HepG2 (cell line): Measurements from ENCODE around the gene ELMO2. TPM values are rescaled to one million over a fixed set of nuclear protein-coding genes. Genes with fewer than 3 reads are reported as not detected.
A peak's percentile ranks its signal among the peaks of the same experiment; 100 is the strongest.

Experiments used
- AKNA ChIP-seq: sonication (generic); formaldehyde crosslinking; IDR thresholded peaks from 2 replicates; pipeline ENCODE4 v1.4.0; 2020; ENCODE audit warnings: missing genetic modification reagents, borderline replicate concordance
- CHCHD3 ChIP-seq: sonication (generic); formaldehyde crosslinking; IDR thresholded peaks from 2 replicates; pipeline ENCODE4 v1.8.0; 2022; ENCODE audit warnings: mild to moderate bottlenecking, missing genetic modification reagents, moderate library complexity
- GTF2F1 ChIP-seq: fragments of 150-350 bp; IDR thresholded peaks from 2 replicates; pipeline ENCODE4 v1.6.1; 2014; ENCODE audit warnings: low read length
- HBP1 ChIP-seq: IDR thresholded peaks from 2 replicates; pipeline ENCODE4 v1.6.1; 2016; ENCODE audit warnings: low read depth, control low read depth
- HOXA3 ChIP-seq: sonication (generic); formaldehyde crosslinking; IDR thresholded peaks from 2 replicates; pipeline ENCODE4 v1.5.0; 2020; ENCODE audit warnings: missing genetic modification reagents
- MAZ ChIP-seq, 2 experiments: sonication (generic) in 1 of 2; formaldehyde crosslinking in 1 of 2; IDR thresholded peaks; 2 replicates each; pipeline versions ENCODE4 v1.5.0 to v1.6.1; 2012 to 2020; ENCODE audit warnings: low read depth in 2 of 2, mild to moderate bottlenecking in 2 of 2, borderline replicate concordance in 1 of 2, improper control_type of control experiment in 1 of 2, low read length in 1 of 2, missing genetic modification reagents in 1 of 2, moderate library complexity in 1 of 2
- MEIS1 ChIP-seq: sonication (generic); formaldehyde crosslinking; IDR thresholded peaks from 2 replicates; pipeline ENCODE4 v1.9.0; 2021; ENCODE audit warnings: mild to moderate bottlenecking, missing genetic modification reagents, moderate library complexity, borderline replicate concordance
- PCBP1 ChIP-seq: fragments of 200-400 bp; formaldehyde crosslinking; IDR thresholded peaks from 2 replicates; pipeline ENCODE4 v1.6.1; 2017; ENCODE audit warnings: mild to moderate bottlenecking, low read depth, low read length, borderline replicate concordance
- RARG ChIP-seq: sonication (generic); formaldehyde crosslinking; IDR thresholded peaks from 2 replicates; pipeline ENCODE4 v1.4.0; 2020; ENCODE audit warnings: low read depth, mild to moderate bottlenecking, missing genetic modification reagents
- RBFOX2 ChIP-seq: fragments of 200-400 bp; formaldehyde crosslinking; IDR thresholded peaks from 2 replicates; pipeline ENCODE4 v1.6.1; 2017; ENCODE audit warnings: low read depth, mild to moderate bottlenecking, low read length
- RFXAP ChIP-seq: sonication (generic); formaldehyde crosslinking; IDR thresholded peaks from 2 replicates; pipeline ENCODE4 v1.4.0; 2020; ENCODE audit warnings: missing genetic modification reagents, borderline replicate concordance
- TCF7L2 ChIP-seq: IDR thresholded peaks from 2 replicates; pipeline ENCODE4 v1.6.1; 2011; ENCODE audit warnings: mild to moderate bottlenecking, low read depth, low read length, moderate library complexity
- TOE1 ChIP-seq: sonication (generic); formaldehyde crosslinking; IDR thresholded peaks from 2 replicates; pipeline ENCODE4 v1.4.0; 2020; ENCODE audit warnings: mild to moderate bottlenecking, missing genetic modification reagents
- ZBTB7B ChIP-seq: sonication (generic); formaldehyde crosslinking; IDR thresholded peaks from 2 replicates; pipeline ENCODE4 v1.4.0; 2020; ENCODE audit warnings: missing genetic modification reagents
- ZNF253 ChIP-seq: sonication (generic); formaldehyde crosslinking; IDR thresholded peaks from 2 replicates; pipeline ENCODE4 v1.8.0; 2022; ENCODE audit warnings: mild to moderate bottlenecking, missing genetic modification reagents, borderline replicate concordance
- ZNF343 ChIP-seq: sonication (generic); formaldehyde crosslinking; IDR thresholded peaks from 2 replicates; pipeline ENCODE4 v1.4.0; 2020; ENCODE audit warnings: mild to moderate bottlenecking, missing genetic modification reagents
- ZNF383 ChIP-seq: sonication (generic); formaldehyde crosslinking; IDR thresholded peaks from 2 replicates; pipeline ENCODE4 v1.4.0; 2020; ENCODE audit warnings: missing genetic modification reagents, mild to moderate bottlenecking, borderline replicate concordance
- ZNF549 ChIP-seq: sonication (generic); formaldehyde crosslinking; IDR thresholded peaks from 2 replicates; pipeline ENCODE4 v1.5.0; 2020; ENCODE audit warnings: missing genetic modification reagents
- ZNF556 ChIP-seq: sonication (generic); formaldehyde crosslinking; IDR thresholded peaks from 2 replicates; pipeline ENCODE4 v1.4.0; 2020; ENCODE audit warnings: mild to moderate bottlenecking, missing genetic modification reagents, borderline replicate concordance
- ZNF574 ChIP-seq: sonication (generic); formaldehyde crosslinking; IDR thresholded peaks from 2 replicates; pipeline ENCODE4 v1.4.0; 2020; ENCODE audit warnings: missing genetic modification reagents
- ZNF614 ChIP-seq: IDR thresholded peaks from 2 replicates; pipeline ENCODE4 v1.6.1; 2018; ENCODE audit warnings: missing biosample characterization, missing genetic modification reagents, inconsistent platforms, borderline replicate concordance
- polyA plus RNA-seq, 8 experiments: library from polyadenylated mRNA; depleted of rRNA in 3 of 8; stranded (reverse) in 7 of 8; unstranded in 1 of 8; fragments of >200 nt; fragmentation: Illumina TruSeq in 4 of 8; extraction: Trizol in 4 of 8; gene quantifications; 2 replicates each; pipeline versions ENCODE4 v1.2.1 to v1.2.3, GENCODE V29; 2011 to 2016; ENCODE audit warnings: low read depth in 4 of 8, missing spikeins in 1 of 8, mixed read lengths in 1 of 8; ENCODE audit not compliant: insufficient read depth in 1 of 8
- total RNA-seq, 5 experiments: library from RNA; depleted of rRNA; stranded (reverse); fragments of >200 nt; fragmentation: Illumina TruSeq; extraction: Trizol; gene quantifications; 2 replicates each; pipeline ENCODE4 v1.2.3, GENCODE V29; 2016; ENCODE audit warnings: low read depth in 1 of 5

Gene ELMO2
- total and polyA plus RNA-seq, 2 of the 13 experiments (the other 11 are each of a cell fraction or from before 2014, with no cell fraction given) = 30.6 to 35.7 TPM

- no peak for TF ChIP-seq AKNA (CRISPR knock-in tag)
- no peak for TF ChIP-seq ZNF556 (CRISPR knock-in tag)
- no peak for TF ChIP-seq ZNF253
- TF ChIP-seq RARG (CRISPR knock-in tag) = no peak
- no peak for TF ChIP-seq GTF2F1
- no peak for TF ChIP-seq MEIS1 (CRISPR knock-in tag)
- no peak for TF ChIP-seq ZNF574 (CRISPR knock-in tag)
- no peak for TF ChIP-seq RFXAP (CRISPR knock-in tag)
- TF ChIP-seq ZNF549 (CRISPR knock-in tag) = no peak
- TF ChIP-seq TOE1 (CRISPR knock-in tag) = no peak
- no peak for TF ChIP-seq ZNF343 (CRISPR knock-in tag)
- no peak for TF ChIP-seq MAZ (IDR thresholded peaks at IDR 0.05; ENCODE audit: borderline replicate concordance, low read depth, low read length)
- TF ChIP-seq MAZ (CRISPR knock-in tag; IDR thresholded peaks at IDR 0.05; ENCODE audit: low read depth) = no peak
- no peak for TF ChIP-seq ZBTB7B (CRISPR knock-in tag)
- 0 out of 2 replicates have a peak, but pooled peaks have one; percentile 27 for TF ChIP-seq CHCHD3 (CRISPR knock-in tag)
- no peak for TF ChIP-seq HOXA3 (CRISPR knock-in tag)
- no peak for TF ChIP-seq RBFOX2
- no peak for TF ChIP-seq ZNF383 (CRISPR knock-in tag)
- no peak for TF ChIP-seq HBP1 (CRISPR knock-in tag)
- TF ChIP-seq TCF7L2 = no peak
- no peak for TF ChIP-seq ZNF614 (CRISPR knock-in tag)
- TF ChIP-seq PCBP1 = 0 out of 2 replicates have a peak, but pooled peaks have one; percentile 37
These were observed 56.0 kb downstream of the ELMO2 start (continued) for GRCh38 chr20:46350201-46350985.
